Suprapubic skin (tissue), 3 donors: ENCODE data around the gene STIM1.

Source experiments
- POLR2AphosphoS5 ChIP-seq, 3 donors: sonication (generic); formaldehyde crosslinking; IDR thresholded peaks; one replicate each; pipeline ENCODE4 v1.6.1; 2017; ENCODE audit warnings: antibody characterized with exemption in 3 of 3
- TF ChIP-seq, protein P1 (sequence below), 2 donors: fragments of 200-600 bp in 1 of 2; fragments of 450-650 bp in 1 of 2; sonication (generic) in 1 of 2; IDR thresholded peaks; one replicate each; pipeline ENCODE4 v1.5.1; 2016 to 2019; ENCODE audit warnings: antibody characterized with exemption in 2 of 2, mild to moderate bottlenecking in 1 of 2, moderate library complexity in 1 of 2

DNA sequence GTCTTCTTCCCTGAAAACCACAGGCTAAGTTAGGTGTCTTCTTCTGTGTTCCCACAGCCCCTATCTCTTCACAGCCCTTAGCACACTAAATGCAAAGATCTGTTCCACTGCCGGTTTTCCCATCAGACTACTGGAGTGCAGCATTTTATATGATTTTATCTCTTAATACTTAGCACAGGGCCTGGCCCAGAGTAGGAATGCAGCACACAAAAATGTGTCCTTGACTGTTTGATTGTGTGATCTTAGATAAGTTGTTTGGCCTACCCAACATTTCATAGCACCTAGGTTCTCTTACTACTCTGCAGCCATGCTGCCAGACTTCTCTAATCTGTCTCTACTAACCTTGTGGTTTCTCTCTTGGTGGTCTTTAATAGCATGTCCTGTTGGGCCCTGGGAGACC is 185.0 kb downstream of the STIM1 start:
- TF ChIP-seq, protein P1, sequence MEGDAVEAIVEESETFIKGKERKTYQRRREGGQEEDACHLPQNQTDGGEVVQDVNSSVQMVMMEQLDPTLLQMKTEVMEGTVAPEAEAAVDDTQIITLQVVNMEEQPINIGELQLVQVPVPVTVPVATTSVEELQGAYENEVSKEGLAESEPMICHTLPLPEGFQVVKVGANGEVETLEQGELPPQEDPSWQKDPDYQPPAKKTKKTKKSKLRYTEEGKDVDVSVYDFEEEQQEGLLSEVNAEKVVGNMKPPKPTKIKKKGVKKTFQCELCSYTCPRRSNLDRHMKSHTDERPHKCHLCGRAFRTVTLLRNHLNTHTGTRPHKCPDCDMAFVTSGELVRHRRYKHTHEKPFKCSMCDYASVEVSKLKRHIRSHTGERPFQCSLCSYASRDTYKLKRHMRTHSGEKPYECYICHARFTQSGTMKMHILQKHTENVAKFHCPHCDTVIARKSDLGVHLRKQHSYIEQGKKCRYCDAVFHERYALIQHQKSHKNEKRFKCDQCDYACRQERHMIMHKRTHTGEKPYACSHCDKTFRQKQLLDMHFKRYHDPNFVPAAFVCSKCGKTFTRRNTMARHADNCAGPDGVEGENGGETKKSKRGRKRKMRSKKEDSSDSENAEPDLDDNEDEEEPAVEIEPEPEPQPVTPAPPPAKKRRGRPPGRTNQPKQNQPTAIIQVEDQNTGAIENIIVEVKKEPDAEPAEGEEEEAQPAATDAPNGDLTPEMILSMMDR (IDR thresholded peaks at IDR 0.05) = no peak
- no peak for TF ChIP-seq POLR2AphosphoS5 (IDR thresholded peaks at IDR 0.05)
